IPS-NIHi11 (cell line): Measurements from ENCODE around the gene CBX3.
"Not testable (repeated sequence)": the region's sequence is repeated elsewhere in the genome, so short reads cannot be mapped to it uniquely, and the experiment has no call there.

Source experiments
- DNase-seq: peaks from one replicate; pipeline ENCODE4 v3.0.0; 2012; ENCODE audit warnings: mixed read lengths, low spot score

The CBX3 gene

DNA sequence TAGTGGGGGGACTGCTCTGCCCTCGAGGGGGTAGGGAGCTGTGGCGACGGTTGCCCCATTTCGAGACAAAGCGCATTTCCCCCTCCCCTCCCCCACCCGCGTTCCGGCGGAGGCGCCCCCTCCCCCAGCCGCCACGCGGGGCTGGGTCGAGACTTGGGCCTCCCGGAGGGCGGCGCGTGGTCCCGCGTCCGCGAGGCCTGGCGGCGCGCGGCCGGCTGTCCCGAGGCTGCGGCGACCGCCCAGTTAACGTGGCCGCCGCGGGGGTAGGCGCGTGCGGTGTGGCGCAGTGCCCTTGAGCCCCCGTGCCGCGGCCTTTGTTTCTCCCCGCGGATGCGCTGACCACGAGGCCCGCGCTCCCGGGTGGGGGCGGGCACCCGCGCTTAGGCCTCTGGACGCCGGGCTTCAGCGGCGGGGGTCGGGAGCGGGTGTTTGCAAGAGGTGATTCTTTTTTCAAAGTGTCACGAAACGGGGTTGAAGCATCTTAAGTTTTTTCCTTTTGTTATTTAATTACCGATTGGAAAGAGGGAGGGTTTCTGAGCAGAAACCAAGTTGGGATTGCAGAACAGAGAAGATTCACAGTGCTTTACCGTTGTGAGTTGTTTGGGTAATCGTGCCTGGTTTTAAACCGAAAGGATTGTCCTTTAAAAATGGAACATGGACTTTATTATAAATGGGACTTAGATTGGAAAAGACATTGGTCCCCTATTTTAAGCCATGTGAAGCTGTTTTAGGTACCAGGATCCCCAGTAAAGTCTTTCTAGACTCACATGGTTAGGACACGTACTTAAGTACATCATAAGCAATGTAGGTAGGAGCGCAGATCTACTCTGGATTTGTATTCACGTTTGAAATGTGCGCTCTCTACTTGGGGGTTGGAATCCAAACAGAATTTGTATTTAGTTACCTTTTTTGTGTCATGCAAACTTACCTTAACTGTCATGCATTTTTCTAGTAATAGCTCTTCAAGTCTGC, 760 bp downstream of the CBX3 start:
- peak; percentile 57 for DNase-seq

GRCh38 chr7:26203016-26203415, 1.5 kb downstream of the CBX3 start:
- no peak for DNase-seq

GRCh38 chr7:26208040-26208439, 6.5 kb downstream of the CBX3 start:
- DNase-seq: no peak

- no peak for DNase-seq
Measured at GRCh38 chr7:26212921-26213718, 11.6 kb downstream of the CBX3 start.

GRCh38 chr7:26213807-26214515, 12.4 kb downstream of the CBX3 start:
- no peak for DNase-seq

- no peak for DNase-seq
Measured at GRCh38 chr7:26216049-26216448, 14.5 kb downstream of the CBX3 start.

DNA sequence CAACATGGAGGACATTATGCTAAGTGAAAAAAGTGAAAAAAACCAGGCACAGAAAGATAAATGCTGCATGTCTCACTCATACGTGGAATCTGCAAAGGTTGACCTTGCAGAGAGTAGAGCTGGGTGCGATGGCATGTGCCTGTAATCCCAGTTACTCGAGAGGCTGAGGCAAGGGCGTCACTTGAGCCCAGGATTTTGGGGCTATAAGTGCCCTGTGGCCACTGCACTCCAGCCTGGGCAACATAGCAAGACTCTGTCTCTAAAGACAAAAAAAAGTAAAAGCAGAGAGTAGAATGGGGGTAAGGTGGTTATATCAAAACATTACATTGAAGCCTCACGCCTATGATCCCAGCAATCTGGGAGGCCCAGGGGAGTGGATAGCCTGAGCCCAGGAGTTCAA, 22.8 kb downstream of the CBX3 start:
- DNase-seq: no peak

GRCh38 chr7:26227987-26228386, 26.4 kb downstream of the CBX3 start:
- DNase-seq: no peak

DNA sequence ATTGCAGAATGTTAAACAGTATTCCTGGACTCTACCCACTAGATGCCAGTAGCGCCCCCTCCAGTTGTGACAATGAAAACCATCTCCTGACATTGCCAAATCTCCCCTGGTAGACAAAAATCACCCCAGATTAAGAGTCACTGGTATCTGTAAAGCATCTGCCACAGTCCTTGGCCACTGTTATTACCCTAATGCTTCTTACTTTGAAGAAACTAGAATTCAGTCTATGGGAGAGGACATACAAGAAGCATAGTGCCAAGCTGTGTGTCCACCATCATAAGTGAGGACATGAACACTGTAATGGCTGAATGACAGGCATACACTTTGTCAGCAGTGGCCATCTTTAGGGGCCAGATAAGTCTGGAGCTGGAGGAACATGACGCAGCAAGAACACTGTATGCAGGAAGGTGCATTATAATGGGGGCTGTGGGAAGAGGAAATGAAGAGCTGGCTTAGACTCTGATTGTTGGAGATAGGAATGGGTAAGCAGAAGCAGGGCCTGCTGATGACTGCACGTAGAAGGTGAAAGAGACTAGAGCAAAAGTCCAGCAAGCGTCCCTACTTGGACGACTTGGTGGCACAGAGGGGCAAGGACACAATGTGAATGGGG, 32.5 kb downstream of the CBX3 start:
- no peak for DNase-seq

DNA sequence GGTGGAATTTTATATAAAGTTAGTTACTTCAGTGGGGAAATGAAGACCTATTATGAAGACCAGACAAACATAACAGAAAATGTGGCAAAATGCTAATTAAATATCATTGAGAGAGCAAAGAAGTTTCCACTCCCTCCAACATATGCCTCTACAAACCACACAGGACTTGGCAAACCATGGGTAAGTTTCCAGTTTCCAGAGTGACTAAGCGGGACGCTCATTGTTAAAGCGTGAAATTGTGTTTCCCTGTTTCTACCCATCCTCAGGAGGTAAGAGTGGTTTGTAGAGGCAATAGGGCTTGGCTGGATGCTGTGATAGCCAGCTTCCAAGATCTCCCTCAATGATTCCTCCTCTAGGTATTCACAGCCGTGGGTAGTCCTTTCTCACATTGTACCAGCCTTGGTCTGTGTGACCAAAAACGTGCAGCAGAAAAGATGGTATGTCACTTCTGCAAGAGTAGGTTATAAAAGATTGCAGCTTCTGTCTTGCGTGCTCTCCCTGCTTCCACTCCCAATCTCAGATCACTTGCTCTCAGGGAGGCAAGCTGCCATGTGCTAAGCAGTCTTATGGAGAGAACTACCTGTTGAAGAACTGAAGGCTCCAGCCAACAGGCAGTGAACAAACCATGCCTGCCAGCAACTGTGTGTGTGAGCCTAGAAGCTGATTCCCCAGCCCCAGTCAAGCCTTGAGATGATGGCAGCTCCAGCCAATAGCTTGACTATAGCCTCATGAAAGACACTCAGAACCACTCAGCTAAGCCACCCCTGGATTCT, 35.7 kb downstream of the CBX3 start:
- DNase-seq: no peak

- DNase-seq: no peak
Measured at GRCh38 chr7:26238032-26238431, 36.5 kb downstream of the CBX3 start.

GRCh38 chr7:26245150-26245549, 43.6 kb downstream of the CBX3 start:
- DNase-seq: no peak

GRCh38 chr7:26250239-26250638, 48.7 kb downstream of the CBX3 start:
- no peak for DNase-seq

DNA sequence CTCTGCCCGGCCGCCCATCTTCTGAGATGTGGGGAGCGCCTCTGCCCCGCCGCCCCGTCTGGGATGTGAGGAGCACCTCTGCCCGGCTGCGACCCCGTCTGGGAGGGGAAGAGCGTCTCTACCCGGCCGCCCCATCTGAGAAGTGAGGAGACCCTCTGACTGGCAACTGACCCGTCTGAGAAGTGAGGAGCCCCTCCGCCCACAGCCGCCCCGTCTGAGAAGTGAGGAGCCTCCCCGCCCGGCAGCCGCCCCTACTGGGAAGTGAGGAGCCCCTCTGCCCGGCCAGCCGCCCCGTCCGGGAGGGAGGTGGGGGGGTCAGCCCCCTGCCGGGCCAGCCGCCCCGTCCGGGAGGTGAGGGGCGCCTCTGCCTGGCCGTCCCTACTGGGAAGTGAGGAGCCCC, 60.3 kb downstream of the CBX3 start:
- DNase-seq: not testable (repeated sequence)
